ENCODE data around the gene ATAD5. TPM values are rescaled to one million over a fixed set of nuclear protein-coding genes. Genes with fewer than 3 reads are reported as not detected.

ATAD5 gene
- total and polyA plus RNA-seq, 2 of the 13 experiments (the other 11 are each of a cell fraction or from before 2014, with no cell fraction given): 1.8 to 10.7 TPM

DNA sequence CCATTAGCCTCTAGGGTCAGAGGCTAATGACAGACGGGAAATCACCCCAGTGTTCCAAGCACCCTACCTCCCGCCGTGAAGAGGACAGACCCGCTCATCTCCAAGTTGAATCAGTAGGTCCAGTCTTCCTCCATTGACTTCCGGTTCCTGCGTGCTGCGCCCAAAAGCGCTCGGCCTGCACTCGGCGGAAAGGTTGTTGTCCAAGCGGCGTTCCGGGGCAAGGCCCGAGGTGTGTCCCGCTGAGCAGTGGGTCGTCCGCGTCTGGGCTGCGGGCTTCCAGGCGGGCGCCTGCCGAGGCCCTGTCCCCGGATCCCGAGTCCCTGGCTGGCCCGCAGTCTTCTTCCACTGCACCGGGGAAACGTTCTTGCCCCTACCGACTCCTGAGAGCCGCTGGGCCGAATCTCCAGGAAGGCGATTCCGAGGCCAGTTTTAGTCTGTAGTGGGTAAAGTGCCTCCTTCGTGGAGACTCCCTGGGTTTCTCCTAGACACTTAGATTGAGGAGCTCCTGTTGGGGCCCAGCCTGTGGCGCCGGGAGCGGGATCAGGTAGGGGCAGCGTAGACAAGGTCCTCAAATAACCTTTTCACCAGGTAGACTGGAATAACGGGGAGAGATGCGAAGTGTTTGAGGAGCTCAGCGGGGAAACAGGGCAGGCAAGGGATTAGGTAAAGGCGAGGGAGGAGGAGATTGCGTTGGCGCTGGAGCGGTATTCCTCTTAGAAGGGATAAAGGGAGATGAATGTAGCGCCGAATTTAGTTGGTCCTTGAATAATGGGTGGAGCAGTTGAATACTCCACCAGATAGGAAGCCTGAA is 74.5 kb downstream of the ATAD5 start, which contains the start of gene TEFM (continued):
- TF ChIP-seq, protein P1, sequence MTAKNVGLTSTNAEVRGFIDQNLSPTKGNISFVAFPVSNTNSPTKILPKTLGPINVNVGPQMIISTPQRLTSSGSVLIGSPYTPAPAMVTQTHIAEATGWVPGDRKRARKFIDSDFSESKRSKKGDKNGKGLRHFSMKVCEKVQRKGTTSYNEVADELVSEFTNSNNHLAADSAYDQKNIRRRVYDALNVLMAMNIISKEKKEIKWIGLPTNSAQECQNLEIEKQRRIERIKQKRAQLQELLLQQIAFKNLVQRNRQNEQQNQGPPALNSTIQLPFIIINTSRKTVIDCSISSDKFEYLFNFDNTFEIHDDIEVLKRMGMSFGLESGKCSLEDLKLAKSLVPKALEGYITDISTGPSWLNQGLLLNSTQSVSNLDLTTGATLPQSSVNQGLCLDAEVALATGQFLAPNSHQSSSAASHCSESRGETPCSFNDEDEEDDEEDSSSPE (CRISPR knock-in tag; IDR thresholded peaks at IDR 0.05): peak; percentile 78
- peak; percentile 90 for TF ChIP-seq REL (CRISPR knock-in tag; conservative IDR thresholded peaks at IDR 0.05)
- TF ChIP-seq ARHGAP35 (CRISPR knock-in tag; IDR thresholded peaks at IDR 0.05; ENCODE audit: borderline replicate concordance): peak; percentile 65; the same call in 1 of the 2 replicates
- TF ChIP-seq SP2 (CRISPR knock-in tag; IDR thresholded peaks at IDR 0.05): peak; percentile 58
- TF ChIP-seq, protein P2, sequence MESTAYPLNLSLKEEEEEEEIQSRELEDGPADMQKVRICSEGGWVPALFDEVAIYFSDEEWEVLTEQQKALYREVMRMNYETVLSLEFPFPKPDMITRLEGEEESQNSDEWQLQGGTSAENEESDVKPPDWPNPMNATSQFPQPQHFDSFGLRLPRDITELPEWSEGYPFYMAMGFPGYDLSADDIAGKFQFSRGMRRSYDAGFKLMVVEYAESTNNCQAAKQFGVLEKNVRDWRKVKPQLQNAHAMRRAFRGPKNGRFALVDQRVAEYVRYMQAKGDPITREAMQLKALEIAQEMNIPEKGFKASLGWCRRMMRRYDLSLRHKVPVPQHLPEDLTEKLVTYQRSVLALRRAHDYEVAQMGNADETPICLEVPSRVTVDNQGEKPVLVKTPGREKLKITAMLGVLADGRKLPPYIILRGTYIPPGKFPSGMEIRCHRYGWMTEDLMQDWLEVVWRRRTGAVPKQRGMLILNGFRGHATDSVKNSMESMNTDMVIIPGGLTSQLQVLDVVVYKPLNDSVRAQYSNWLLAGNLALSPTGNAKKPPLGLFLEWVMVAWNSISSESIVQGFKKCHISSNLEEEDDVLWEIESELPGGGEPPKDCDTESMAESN (CRISPR knock-in tag; conservative IDR thresholded peaks at IDR 0.05): peak; percentile 98
- TF ChIP-seq JDP2 (CRISPR knock-in tag; IDR thresholded peaks at IDR 0.05; ENCODE audit: borderline replicate concordance): no peak
- TF ChIP-seq ATF7 (IDR thresholded peaks at IDR 0.05): no peak
- TF ChIP-seq ATF7 (CRISPR knock-in tag; IDR thresholded peaks at IDR 0.05): peak; percentile 86
- TF ChIP-seq, protein P3, sequence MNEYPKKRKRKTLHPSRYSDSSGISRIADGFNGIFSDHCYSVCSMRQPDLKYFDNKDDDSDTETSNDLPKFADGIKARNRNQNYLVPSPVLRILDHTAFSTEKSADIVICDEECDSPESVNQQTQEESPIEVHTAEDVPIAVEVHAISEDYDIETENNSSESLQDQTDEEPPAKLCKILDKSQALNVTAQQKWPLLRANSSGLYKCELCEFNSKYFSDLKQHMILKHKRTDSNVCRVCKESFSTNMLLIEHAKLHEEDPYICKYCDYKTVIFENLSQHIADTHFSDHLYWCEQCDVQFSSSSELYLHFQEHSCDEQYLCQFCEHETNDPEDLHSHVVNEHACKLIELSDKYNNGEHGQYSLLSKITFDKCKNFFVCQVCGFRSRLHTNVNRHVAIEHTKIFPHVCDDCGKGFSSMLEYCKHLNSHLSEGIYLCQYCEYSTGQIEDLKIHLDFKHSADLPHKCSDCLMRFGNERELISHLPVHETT (CRISPR knock-in tag; conservative IDR thresholded peaks at IDR 0.05): peak; percentile 84; the same call in 1 of the 2 replicates
- no peak; the same call in 1 of the 2 replicates for TF ChIP-seq ZNF256 (CRISPR knock-in tag; conservative IDR thresholded peaks at IDR 0.05)
- TF ChIP-seq ZNF891 (CRISPR knock-in tag; IDR thresholded peaks at IDR 0.05): peak; percentile 76
- no peak; the same call in 1 of the 2 replicates for TF ChIP-seq NFYB (CRISPR knock-in tag; IDR thresholded peaks at IDR 0.05)
- peak; percentile 60; the same call in 1 of the 2 replicates for TF ChIP-seq ZNF549 (CRISPR knock-in tag; IDR thresholded peaks at IDR 0.05)
- TF ChIP-seq PAF1 (CRISPR knock-in tag; IDR thresholded peaks at IDR 0.05): no peak
- no peak for TF ChIP-seq ZNF569 (CRISPR knock-in tag; IDR thresholded peaks at IDR 0.05; ENCODE audit: borderline replicate concordance)
- TF ChIP-seq TEAD2 (CRISPR knock-in tag; IDR thresholded peaks at IDR 0.05): peak; percentile 42
- peak; percentile 99 for TF ChIP-seq BRD4 (CRISPR knock-in tag; IDR thresholded peaks at IDR 0.05)
- no peak for TF ChIP-seq LCORL (IDR thresholded peaks at IDR 0.05)
- peak; percentile 82 for TF ChIP-seq LCORL (CRISPR knock-in tag; IDR thresholded peaks at IDR 0.05)
- TF ChIP-seq, protein P4, sequence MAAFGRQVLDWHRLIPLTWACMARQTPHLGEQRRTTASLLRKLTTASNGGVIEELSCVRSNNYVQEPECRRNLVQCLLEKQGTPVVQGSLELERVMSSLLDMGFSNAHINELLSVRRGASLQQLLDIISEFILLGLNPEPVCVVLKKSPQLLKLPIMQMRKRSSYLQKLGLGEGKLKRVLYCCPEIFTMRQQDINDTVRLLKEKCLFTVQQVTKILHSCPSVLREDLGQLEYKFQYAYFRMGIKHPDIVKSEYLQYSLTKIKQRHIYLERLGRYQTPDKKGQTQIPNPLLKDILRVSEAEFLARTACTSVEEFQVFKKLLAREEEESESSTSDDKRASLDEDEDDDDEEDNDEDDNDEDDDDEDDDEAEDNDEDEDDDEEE (CRISPR knock-in tag; IDR thresholded peaks at IDR 0.05): peak; percentile 86; the same call in 1 of the 2 replicates
- TF ChIP-seq, protein P5, sequence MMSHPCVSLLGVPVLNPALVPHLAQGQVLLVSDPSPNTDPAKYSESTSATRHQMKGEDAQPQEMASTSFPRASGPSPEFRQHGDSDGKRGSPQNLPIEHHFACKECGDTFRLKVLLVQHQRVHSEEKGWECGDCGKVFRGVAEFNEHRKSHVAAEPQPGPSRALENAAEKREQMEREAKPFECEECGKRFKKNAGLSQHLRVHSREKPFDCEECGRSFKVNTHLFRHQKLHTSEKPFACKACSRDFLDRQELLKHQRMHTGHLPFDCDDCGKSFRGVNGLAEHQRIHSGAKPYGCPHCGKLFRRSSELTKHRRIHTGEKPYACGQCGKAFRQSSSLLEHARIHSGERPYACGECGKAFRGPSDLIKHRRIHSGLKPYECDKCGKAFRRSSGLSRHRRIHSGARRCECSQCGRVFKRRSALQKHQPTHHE (CRISPR knock-in tag; IDR thresholded peaks at IDR 0.05; ENCODE audit: borderline replicate concordance): 0 out of 2 replicates have a peak, but pooled peaks have one; percentile 67
- TF ChIP-seq, protein P6, sequence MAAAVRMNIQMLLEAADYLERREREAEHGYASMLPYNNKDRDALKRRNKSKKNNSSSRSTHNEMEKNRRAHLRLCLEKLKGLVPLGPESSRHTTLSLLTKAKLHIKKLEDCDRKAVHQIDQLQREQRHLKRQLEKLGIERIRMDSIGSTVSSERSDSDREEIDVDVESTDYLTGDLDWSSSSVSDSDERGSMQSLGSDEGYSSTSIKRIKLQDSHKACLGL (CRISPR knock-in tag; IDR thresholded peaks at IDR 0.05): peak; percentile 80

Data from HepG2 (cell line).